Panc1 (cell line): ENCODE results near the gene DOCK1.

Source experiments
- CTCF ChIP-seq: fragments of 450-650 bp; IDR thresholded peaks from 2 replicates; pipeline ENCODE4 v1.5.1; 2017; ENCODE audit warnings: mild to moderate bottlenecking
- POLR2AphosphoS5 ChIP-seq: IDR thresholded peaks from 2 replicates; pipeline ENCODE4 v1.6.1; 2012; ENCODE audit warnings: mild to moderate bottlenecking, low read depth, low read length, moderate library complexity
- SIN3A ChIP-seq: IDR thresholded peaks from 2 replicates; pipeline ENCODE4 v1.6.1; 2012; ENCODE audit warnings: low read depth, mild to moderate bottlenecking, low read length, moderate library complexity, borderline replicate concordance; ENCODE audit not compliant: insufficient read depth

- no peak for TF ChIP-seq CTCF
- no peak for TF ChIP-seq SIN3A
- TF ChIP-seq POLR2AphosphoS5: no peak
Measured at GRCh38 chr10:127308031-127308430, 402.8 kb downstream of the DOCK1 start.
